ENCODE data around the gene MLLT6. TPM values are rescaled to one million over a fixed set of nuclear protein-coding genes. Genes with fewer than 3 reads are reported as not detected.
A peak's percentile ranks its signal among the peaks of the same experiment; 100 is the strongest.

Gene MLLT6
- total and polyA plus RNA-seq, 2 of the 13 experiments (the other 11 are each of a cell fraction or from before 2014, with no cell fraction given): 50.7 to 69.5 TPM

DNA sequence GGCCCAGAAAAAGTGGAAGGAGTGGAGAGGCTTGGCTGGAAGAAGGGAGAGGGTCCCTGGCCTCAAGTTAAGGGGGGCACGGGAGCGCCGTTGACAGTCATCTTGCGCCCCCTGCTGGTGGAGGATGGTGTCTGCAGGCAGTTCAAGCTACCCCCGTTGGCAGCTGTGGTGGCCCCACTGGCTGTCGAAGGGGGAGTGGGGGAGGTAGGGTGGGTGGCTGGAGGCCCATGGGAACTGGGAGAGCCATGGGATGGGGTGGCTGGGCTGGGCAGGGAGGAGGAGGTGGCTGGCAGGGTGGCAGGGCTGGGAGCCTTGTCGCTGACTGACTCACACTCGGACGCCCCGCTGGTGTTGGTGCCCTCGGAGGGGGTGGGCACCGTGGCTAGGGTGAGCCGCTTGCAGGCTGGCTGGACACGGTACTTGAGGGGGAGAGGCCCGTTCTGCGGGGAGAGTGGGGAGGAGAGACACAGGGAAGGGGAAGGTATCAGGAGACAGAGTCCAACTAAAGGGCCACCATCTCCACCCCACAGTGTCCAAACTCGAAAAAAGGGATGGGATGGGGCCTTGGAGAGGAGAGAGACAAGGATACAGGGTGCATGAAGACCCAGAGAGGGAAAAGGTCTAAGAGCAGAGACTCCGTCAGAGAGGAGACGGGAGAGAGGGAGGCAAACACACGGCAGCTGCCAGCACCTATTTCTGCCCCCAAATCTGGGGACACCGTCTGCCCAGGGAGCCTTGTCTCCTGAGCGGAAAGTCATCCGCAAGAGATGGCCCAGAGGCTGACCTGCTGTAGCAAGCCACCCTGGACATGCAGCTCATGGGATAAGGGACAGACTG is 30.3 kb downstream of the MLLT6 start (continued):
- TF ChIP-seq, protein P1, sequence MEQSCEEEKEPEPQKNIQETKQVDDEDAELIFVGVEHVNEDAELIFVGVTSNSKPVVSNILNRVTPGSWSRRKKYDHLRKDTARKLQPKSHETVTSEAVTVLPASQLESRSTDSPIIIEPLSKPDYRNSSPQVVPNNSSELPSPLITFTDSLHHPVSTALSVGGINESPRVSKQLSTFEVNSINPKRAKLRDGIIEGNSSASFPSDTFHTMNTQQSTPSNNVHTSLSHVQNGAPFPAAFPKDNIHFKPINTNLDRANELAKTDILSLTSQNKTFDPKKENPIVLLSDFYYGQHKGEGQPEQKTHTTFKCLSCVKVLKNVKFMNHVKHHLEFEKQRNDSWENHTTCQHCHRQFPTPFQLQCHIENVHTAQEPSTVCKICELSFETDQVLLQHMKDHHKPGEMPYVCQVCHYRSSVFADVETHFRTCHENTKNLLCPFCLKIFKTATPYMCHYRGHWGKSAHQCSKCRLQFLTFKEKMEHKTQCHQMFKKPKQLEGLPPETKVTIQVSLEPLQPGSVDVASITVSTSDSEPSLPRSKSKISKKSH (CRISPR knock-in tag; IDR thresholded peaks at IDR 0.05; ENCODE audit: borderline replicate concordance): peak; percentile 70
- TF ChIP-seq KLF12 (CRISPR knock-in tag; IDR thresholded peaks at IDR 0.05; ENCODE audit: borderline replicate concordance): no peak
- TF ChIP-seq TARDBP (CRISPR knock-in tag; IDR thresholded peaks at IDR 0.05): no peak
- peak; percentile 37; the same call in 1 of the 2 replicates for TF ChIP-seq FOXK1 (CRISPR knock-in tag; IDR thresholded peaks at IDR 0.05; ENCODE audit: borderline replicate concordance, low read depth)
- TF ChIP-seq, protein P2, sequence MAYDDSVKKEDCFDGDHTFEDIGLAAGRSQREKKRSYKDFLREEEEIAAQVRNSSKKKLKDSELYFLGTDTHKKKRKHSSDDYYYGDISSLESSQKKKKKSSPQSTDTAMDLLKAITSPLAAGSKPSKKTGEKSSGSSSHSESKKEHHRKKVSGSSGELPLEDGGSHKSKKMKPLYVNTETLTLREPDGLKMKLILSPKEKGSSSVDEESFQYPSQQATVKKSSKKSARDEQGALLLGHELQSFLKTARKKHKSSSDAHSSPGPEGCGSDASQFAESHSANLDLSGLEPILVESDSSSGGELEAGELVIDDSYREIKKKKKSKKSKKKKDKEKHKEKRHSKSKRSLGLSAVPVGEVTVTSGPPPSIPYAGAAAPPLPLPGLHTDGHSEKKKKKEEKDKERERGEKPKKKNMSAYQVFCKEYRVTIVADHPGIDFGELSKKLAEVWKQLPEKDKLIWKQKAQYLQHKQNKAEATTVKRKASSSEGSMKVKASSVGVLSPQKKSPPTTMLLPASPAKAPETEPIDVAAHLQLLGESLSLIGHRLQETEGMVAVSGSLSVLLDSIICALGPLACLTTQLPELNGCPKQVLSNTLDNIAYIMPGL (CRISPR knock-in tag; IDR thresholded peaks at IDR 0.05; ENCODE audit: borderline replicate concordance in 1 of 2, low read depth in 1 of 2): peak; percentile 70 to 78
- peak; percentile 43; the same call in 1 of the 2 replicates for TF ChIP-seq IRF2 (CRISPR knock-in tag; IDR thresholded peaks at IDR 0.05)
- TF ChIP-seq, protein P3, sequence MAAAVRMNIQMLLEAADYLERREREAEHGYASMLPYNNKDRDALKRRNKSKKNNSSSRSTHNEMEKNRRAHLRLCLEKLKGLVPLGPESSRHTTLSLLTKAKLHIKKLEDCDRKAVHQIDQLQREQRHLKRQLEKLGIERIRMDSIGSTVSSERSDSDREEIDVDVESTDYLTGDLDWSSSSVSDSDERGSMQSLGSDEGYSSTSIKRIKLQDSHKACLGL (CRISPR knock-in tag; IDR thresholded peaks at IDR 0.05): peak; percentile 28; the same call in 1 of the 2 replicates
- TF ChIP-seq GABPB1 (CRISPR knock-in tag; IDR thresholded peaks at IDR 0.05): peak; percentile 28; the same call in 1 of the 2 replicates
- TF ChIP-seq ZNF740 (CRISPR knock-in tag; IDR thresholded peaks at IDR 0.05): 0 out of 2 replicates have a peak, but pooled peaks have one; percentile 26
- TF ChIP-seq TOPORS (CRISPR knock-in tag; IDR thresholded peaks at IDR 0.05): 0 out of 2 replicates have a peak, but pooled peaks have one; percentile 48
- TF ChIP-seq ZNF775 (CRISPR knock-in tag; IDR thresholded peaks at IDR 0.05; ENCODE audit: borderline replicate concordance): no peak
- peak; percentile 41; the same call in 1 of the 2 replicates for TF ChIP-seq ZNF160 (CRISPR knock-in tag; IDR thresholded peaks at IDR 0.05)
- TF ChIP-seq NRL (CRISPR knock-in tag; IDR thresholded peaks at IDR 0.05; ENCODE audit: borderline replicate concordance): peak; percentile 85
- peak; percentile 37 for TF ChIP-seq MED8 (CRISPR knock-in tag; IDR thresholded peaks at IDR 0.05; ENCODE audit: insufficient replicate concordance)
- TF ChIP-seq NFE2L1 (CRISPR knock-in tag; IDR thresholded peaks at IDR 0.05; ENCODE audit: borderline replicate concordance): no peak
- TF ChIP-seq AKAP8 (CRISPR knock-in tag; IDR thresholded peaks at IDR 0.05): peak; percentile 90
- peak; percentile 61 for TF ChIP-seq SMC3 (IDR thresholded peaks at IDR 0.05; ENCODE audit: low read length)
- TF ChIP-seq ZNF879 (CRISPR knock-in tag; IDR thresholded peaks at IDR 0.05): no peak
- 0 out of 2 replicates have a peak, but pooled peaks have one; percentile 28 for TF ChIP-seq ZNF784 (CRISPR knock-in tag; IDR thresholded peaks at IDR 0.05; ENCODE audit: borderline replicate concordance)
- peak; percentile 83 for TF ChIP-seq ZBTB7A (CRISPR knock-in tag; IDR thresholded peaks at IDR 0.05)
- peak; percentile 41 for TF ChIP-seq YY1 (IDR thresholded peaks at IDR 0.05; ENCODE audit: insufficient read depth, insufficient replicate concordance, low read depth, low read length)
- no peak for TF ChIP-seq ADNP (CRISPR knock-in tag; IDR thresholded peaks at IDR 0.05)
- TF ChIP-seq KLF11 (CRISPR knock-in tag; IDR thresholded peaks at IDR 0.05): no peak

Measured in HepG2 (cell line).